Heart right ventricle (tissue), 16 donors: Measurements from ENCODE around the gene CD244. TPM values are rescaled to one million over a fixed set of nuclear protein-coding genes. Genes with fewer than 3 reads are reported as not detected.

Experiments
- ATAC-seq, 8 donors: fragments of 200-7000 bp; cut with Tn5 transposase; one replicate each; pipeline ENCODE4 v1.9.1; 2020; ENCODE audit warnings: mild to moderate bottlenecking in 8 of 8, moderate library complexity in 8 of 8, moderate number of reproducible peaks in 1 of 8
- DNase-seq, 2 donors: peaks; one replicate each; pipeline ENCODE4 v3.0.0-alpha.2; 2020
- H3K27ac ChIP-seq, 10 donors: fragments of 200-600 bp; sonication (generic) in 2 of 10; one replicate each; pipeline versions ENCODE4 v1.5.0 to v1.8.0; 2020 to 2022; ENCODE audit warnings: mild to moderate bottlenecking in 3 of 10
- H3K27me3 ChIP-seq, 7 donors: fragments of 200-600 bp; one replicate each; pipeline ENCODE4 v1.8.0; 2021 to 2022; ENCODE audit warnings: mild to moderate bottlenecking in 2 of 7
- H3K36me3 ChIP-seq, 9 donors: fragments of 200-600 bp; sonication (generic) in 1 of 9; one replicate each; pipeline versions ENCODE4 v1.5.0 to v1.8.0; 2020 to 2022; ENCODE audit warnings: mild to moderate bottlenecking in 2 of 9
- H3K4me1 ChIP-seq, 9 donors: fragments of 200-600 bp; sonication (generic) in 1 of 9; one replicate each; pipeline versions ENCODE4 v1.5.0 to v1.8.0; 2020 to 2022; ENCODE audit warnings: mild to moderate bottlenecking in 4 of 9
- H3K4me3 ChIP-seq, 10 donors: fragments of 200-600 bp; sonication (generic) in 2 of 10; one replicate each; pipeline versions ENCODE4 v1.5.0 to v1.8.0; 2020 to 2022; ENCODE audit warnings: mild to moderate bottlenecking in 7 of 10, moderate library complexity in 2 of 10
- H3K9me3 ChIP-seq, 11 donors: fragments of 200-600 bp in 10 of 11; sonication (generic) in 2 of 11; one replicate each; pipeline versions ENCODE4 v1.5.0 to v1.8.0; 2013 to 2022; ENCODE audit warnings: mild to moderate bottlenecking in 2 of 11, control low read depth in 1 of 11, moderate library complexity in 1 of 11
- WGBS, 2 donors: extraction: QIAGEN DNeasy Blood & Tissue Kit; methylation state at CpG; one replicate each; pipeline ENCODE4 v1.1.7; 2013; ENCODE audit warnings: inconsistent platforms in 1 of 2; 5-methylcytosine and 5-hydroxymethylcytosine counted together
- intact Hi-C, 10 donors: fragments of 100-400 bp; cut with DNase I; formaldehyde crosslinking; loops; one replicate each; pipeline versions ENCODE4 v1.11.1 to v1.14.2; 2022
- polyA plus RNA-seq, 2 donors: library from polyadenylated mRNA; stranded (reverse); fragments of 200-250 nt; gene quantifications; one replicate each; pipeline ENCODE4 v1.2.3, GENCODE V29; 2013
- total RNA-seq, 10 donors: library from RNA; stranded (reverse); fragmentation: NEBNext Ultra II Directional in 3 of 10; extraction: Animal tissue kit (Norgen Biotek cat#: 25700) in 3 of 10; gene quantifications; one replicate each; pipeline versions ENCODE4 v1.2.1 to v1.2.4, GENCODE V29; 2021 to 2023
- TF ChIP-seq, protein P1 (sequence below), 9 donors: fragments of 200-600 bp; sonication (generic) in 2 of 9; IDR thresholded peaks; one replicate each; pipeline versions ENCODE4 v1.5.0 to v1.8.0; 2021 to 2022; ENCODE audit warnings: antibody characterized with exemption in 9 of 9, mild to moderate bottlenecking in 5 of 9, moderate library complexity in 1 of 9
- donor health status: Arrhythmogenic right ventricular cardiomyopathy.
- donor health status: ischemic (EF 13 %, LVEDD 7.1; RV severe dilation, severe dysfunction).
- donor health status: healthy with polysubstance abuse.
- donor health status: DM: no; HTN: yes; CAD: no.
- donor health status: DM: no; HTN: no; CAD: no.
- donor health status: ischemic (EF 25% LVEDD 6.9; RV normal size, moderate dysfunction).
- donor health status: ischemic (EF 25% LVEDD 5.7; RV mildly dilated, moderate dysfunction).
- donor health status: healthy.
- donor health status: DM: yes; HTN: yes; CAD: no.
- donor health status: Ischemic cardiomyopathy.
- donor health status: ischemic (EF 35%, LVEDD 5.7; RV mildly dilated, moderate dysfunction).
- donor health status: nonischemic (EF 11% LVEDD 7.7; RV severe dilation, severe dysfunction).
- donor health status: DM: yes; HTN: yes; CAD: no.
- donor health status: PGD.
- donor health status: ischemic (EF 29% LVEDD 5.4; RV normal size, mild dysfunction).
- donor health status: nonischemic (EF 23%, LVEDD 6.1; RV moderate dilation, normal function).

CD244 gene
- total and polyA plus RNA-seq, 12 donors: 0.10 to 1.5 (median 0.23) TPM; not detected in 4

DNA sequence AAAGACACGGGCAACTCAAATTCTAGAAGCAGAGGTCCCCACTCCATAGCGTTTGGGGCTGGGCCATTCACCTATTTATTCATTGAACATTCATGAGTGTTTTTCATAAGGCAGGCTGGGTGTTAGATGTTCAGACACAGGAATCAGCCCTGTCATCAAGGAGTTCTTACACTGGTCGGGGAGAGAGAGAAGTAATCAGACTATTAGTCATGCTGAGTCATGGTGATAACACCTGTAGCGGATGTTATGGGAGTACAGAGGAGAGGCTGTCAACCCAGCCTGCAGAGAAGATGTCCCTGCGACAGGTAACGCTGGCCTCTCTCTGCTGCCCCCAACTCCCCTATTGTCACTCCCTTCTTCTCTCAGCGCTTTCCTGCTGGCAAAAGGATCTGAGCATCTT lies 49.5 kb downstream of the CD244 start:
- intact Hi-C loops: no loop called here
- 76% methylated on average over 7 of the region's 7 CpGs for WGBS, 2 donors
- TF ChIP-seq, protein P1, sequence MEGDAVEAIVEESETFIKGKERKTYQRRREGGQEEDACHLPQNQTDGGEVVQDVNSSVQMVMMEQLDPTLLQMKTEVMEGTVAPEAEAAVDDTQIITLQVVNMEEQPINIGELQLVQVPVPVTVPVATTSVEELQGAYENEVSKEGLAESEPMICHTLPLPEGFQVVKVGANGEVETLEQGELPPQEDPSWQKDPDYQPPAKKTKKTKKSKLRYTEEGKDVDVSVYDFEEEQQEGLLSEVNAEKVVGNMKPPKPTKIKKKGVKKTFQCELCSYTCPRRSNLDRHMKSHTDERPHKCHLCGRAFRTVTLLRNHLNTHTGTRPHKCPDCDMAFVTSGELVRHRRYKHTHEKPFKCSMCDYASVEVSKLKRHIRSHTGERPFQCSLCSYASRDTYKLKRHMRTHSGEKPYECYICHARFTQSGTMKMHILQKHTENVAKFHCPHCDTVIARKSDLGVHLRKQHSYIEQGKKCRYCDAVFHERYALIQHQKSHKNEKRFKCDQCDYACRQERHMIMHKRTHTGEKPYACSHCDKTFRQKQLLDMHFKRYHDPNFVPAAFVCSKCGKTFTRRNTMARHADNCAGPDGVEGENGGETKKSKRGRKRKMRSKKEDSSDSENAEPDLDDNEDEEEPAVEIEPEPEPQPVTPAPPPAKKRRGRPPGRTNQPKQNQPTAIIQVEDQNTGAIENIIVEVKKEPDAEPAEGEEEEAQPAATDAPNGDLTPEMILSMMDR (IDR thresholded peaks at IDR 0.05): no peak
- Histone ChIP-seq H3K27ac (no peak overlapping the region), H3K36me3 (no peaks in the 10 kb centered on the region), H3K27me3 (peaks cover 0 to 28% (median 8%) of the 10 kb centered on the region in 7 donors), H3K4me1 (no peaks in the 10 kb centered on the region), H3K9me3 (peaks cover 0 to 3% (median 0%) of the 10 kb centered on the region in 11 donors), H3K4me3 (no peak overlapping the region)
- ATAC-seq (no peak), DNase-seq (no peak)

DNA sequence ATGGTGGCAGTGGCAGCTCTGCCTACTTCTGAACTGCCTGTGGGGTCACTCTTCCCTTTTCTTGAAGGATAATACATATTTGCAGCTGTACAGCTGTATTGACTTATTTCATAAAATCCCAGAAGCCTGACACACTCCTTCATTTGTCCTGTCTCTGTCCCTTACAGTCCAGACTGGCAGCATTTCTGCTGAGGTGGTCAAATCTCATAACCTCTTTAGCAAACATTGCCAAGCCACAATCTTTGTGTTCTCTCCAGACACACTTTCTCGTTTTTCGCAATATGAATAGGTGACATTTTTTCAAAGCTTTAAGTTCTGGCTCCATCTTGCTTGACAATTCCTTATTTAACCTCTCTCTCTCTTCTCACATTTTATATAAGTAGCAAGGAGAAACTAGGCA lies 51.5 kb downstream of the CD244 start:
- Histone ChIP-seq H3K4me1 (no peaks in the 10 kb centered on the region), H3K27me3 (peaks cover 0 to 18% (median 3%) of the 10 kb centered on the region in 7 donors), H3K4me3 (no peak overlapping the region), H3K36me3 (no peaks in the 10 kb centered on the region), H3K9me3 (peaks cover 0 to 23% (median 15%) of the 10 kb centered on the region in 11 donors), H3K27ac (no peak overlapping the region)
- 83 to 86% methylated on average over 2 of the region's 2 CpGs for WGBS, 2 donors
- ATAC-seq: no peak
- DNase-seq: no peak
- TF ChIP-seq, protein P1 (IDR thresholded peaks at IDR 0.05): no peak
- intact Hi-C loops: no loop called here

DNA sequence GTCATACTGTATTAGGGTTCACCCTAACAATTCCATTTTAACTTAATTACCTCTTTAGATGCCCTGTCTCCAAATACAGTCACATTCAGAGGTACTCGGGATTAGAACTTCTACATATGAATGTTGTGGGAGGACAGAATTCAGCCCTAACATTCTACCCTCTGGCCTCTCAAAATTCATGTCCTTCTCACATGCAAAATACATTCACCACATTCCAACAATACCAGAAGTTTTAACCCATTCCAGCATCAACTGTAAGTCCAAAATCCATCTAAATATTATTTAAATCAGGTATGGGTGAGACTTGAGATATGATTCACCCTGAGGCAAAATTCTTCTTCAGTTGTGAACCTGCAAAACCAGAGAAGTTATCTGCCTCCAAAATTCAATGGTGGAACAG lies 52.2 kb downstream of the CD244 start:
- intact Hi-C loops: no loop called here
- WGBS, 2 donors: 42% methylated on average over 1 of the region's 1 CpG

DNA sequence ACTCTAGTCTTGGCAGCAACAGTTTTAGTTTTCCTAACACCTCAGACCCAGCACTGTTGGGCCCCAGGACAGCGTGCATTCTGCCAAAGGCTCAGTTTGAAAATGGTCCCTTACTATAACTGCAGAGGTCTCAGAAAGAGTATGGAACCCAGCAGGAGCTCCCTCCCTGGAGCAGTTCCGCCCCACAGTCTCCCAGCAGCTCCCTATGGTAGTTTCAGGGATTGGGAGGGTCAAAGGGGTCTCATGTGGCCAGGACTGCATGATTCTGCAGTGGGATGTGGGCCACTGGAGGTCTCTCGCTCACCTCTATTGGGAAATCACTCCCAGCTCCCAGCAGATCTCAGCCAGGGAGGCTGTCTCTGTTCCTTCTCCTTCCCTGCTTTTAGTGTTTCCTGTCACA lies 54.4 kb downstream of the CD244 start:
- DNase-seq (no peak), ATAC-seq (no peak)
- intact Hi-C loops: no loop called here
- WGBS, 2 donors: 84 to 91% methylated on average over 3 of the region's 3 CpGs
- Histone ChIP-seq H3K27ac (no peak overlapping the region), H3K9me3 (peaks cover 0 to 35% (median 18%) of the 10 kb centered on the region in 11 donors), H3K27me3 (peaks cover 0 to 9% (median 0%) of the 10 kb centered on the region in 7 donors), H3K4me3 (no peak overlapping the region), H3K4me1 (no peaks in the 10 kb centered on the region), H3K36me3 (no peaks in the 10 kb centered on the region)
- TF ChIP-seq, protein P1 (IDR thresholded peaks at IDR 0.05): no peak

More for the DNA sequence above, 52.2 kb downstream of the CD244 start:
- Histone ChIP-seq H3K4me1 (no peaks in the 10 kb centered on the region), H3K27me3 (peaks cover 0 to 18% (median 3%) of the 10 kb centered on the region in 7 donors), H3K4me3 (no peak overlapping the region), H3K27ac (no peak overlapping the region), H3K36me3 (no peaks in the 10 kb centered on the region), H3K9me3 (peaks cover 0 to 27% (median 18%) of the 10 kb centered on the region in 11 donors)
- DNase-seq: no peak
- TF ChIP-seq, protein P1 (IDR thresholded peaks at IDR 0.05): no peak
- ATAC-seq: no peak
